SK-MEL-5 (cell line): Measurements from ENCODE around the gene ZNF507. TPM values are rescaled to one million over a fixed set of nuclear protein-coding genes. Genes with fewer than 3 reads are reported as not detected.
"Not testable (repeated sequence)": the region's sequence is repeated elsewhere in the genome, so short reads cannot be mapped to it uniquely, and the experiment has no call there.

ENCODE experiments used
- DNase-seq: peaks from one replicate; pipeline ENCODE4 v3.0.0-alpha.2; 2016; ENCODE audit warnings: low read depth, low spot score
- in situ Hi-C: cut with HindIII; loops from 2 replicates; pipeline ENCODE4 v1.10.0; 2016; ENCODE audit warnings: low sequenced_read_pairs, high pct_unique_total_duplicates, low pct_unique_long_range_greater_than_20kb
- total RNA-seq: library from RNA; depleted of rRNA; stranded (reverse); fragments of >200 nt; shearing (Covaris generic); gene quantifications from 2 replicates; pipeline ENCODE4 v1.2.3, GENCODE V29; 2014

The ZNF507 gene
- total RNA-seq, 1 experiment from 2014 or later: 9.4 TPM

DNA sequence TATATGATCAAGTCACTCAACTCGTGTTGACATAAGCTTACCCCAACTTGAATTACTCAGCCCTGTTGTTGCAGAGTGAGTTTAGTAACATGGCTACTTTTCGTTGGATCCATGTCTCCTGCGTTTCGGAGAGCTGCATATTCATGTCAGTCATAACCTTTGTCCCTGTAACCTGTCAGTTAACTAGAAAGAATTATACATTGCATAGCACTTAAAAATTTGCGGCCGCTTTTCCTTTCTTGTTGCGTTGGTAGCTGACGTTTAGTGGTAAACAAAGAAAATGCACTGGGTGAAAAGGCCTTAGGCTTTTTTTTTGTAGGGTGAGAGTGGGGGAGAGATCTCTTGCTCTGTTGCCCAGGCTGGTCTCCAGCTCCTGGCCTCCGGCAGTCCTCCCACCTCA is 14.2 kb downstream of the ZNF507 start:
- in situ Hi-C loops: no loop called here
- DNase-seq: no peak

DNA sequence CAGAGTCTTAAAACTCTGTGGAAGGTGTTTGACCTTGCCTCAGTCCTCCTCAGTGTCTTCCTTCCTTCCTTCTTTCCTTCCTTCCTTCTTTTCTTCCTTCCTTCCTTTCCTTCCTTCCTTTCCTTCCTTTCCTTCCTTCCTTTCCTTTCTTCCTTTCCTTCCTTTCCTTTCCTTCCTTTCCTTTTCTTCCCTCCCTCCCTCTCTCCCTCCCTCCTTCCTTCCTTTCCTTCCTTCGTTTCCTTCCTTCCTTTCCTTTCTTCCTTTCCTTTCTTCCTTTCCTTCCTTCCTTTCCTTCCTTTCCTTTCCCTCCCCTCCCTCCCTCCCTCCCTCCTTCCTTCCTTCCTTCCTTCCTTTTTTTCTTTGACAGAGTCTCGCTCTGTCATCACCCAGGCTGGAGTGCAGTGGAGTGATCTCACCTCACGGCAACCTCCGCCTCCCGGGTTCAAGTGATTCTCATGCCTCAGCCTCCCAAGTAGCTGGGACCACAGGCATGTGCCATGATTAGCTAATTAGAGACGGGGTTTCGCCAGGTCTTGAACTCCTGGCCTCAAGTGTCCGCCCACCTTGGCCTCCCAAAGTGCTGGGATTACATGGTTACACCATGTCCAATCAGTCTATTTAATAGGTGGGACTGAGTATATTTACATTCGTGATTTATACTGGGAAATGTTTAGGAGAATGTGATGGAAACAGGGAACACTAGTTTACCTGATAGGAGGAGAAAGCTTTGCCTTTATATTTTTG is 16.3 kb downstream of the ZNF507 start:
- in situ Hi-C loops: no loop called here
- no peak for DNase-seq

DNA sequence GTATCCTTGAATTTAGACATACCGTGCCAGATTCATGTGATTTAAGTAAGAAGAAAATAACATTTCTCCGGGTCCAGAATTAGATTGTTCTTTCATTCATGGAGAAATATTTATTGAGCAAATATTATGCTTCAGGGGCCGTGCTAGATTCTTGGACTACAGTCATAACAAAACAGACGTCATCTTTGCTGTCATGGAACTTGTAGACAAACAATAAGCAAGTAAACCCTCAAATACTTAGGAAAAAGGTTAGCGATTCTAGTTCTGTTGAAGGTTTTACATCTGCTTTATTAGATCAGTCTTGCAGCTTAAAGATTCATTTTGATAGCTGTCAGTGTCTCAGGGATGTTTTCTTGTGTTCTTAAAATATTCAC is 16.9 kb downstream of the ZNF507 start:
- in situ Hi-C loops: no loop called here
- DNase-seq: no peak

DNA sequence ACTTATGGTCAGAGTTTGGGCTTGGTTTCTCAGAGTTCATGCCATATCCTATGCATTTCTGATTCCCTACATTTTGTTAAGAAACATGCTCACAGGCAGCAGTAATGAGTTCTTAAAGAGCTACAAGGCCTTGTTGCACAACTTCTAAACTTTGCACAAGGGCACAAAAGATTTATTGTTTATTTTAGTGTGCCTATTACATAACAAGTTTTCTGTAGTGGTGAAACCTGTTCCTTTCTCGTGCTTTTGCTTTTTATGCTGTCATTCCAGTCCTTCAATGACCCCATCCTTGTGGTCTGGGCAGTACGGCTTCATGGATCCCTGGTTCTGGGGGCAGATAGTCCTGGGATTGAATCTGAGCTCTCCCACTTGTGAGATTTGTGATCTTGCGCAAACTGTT is 17.8 kb downstream of the ZNF507 start:
- peak; percentile 54 for DNase-seq
- in situ Hi-C loops: no loop called here

DNA sequence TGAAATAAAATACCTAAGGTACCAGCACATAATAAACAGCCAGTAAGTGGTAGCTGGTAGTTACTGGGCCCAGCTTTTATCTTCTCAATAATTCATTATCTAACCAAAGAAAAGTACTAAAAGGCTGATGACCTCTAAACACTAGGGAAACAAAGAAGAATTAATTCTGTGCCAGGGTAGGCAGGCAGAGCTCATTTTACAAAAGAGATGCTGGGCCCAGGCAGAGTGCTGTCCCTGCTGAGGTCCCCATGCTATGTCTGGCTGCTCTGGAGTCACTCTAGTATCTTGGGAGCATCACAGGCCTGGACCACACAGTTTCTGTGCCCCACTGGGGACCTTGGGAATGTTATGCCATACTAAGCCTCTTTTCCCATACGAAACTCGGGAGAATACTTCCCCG is 18.2 kb downstream of the ZNF507 start:
- no peak for DNase-seq

DNA sequence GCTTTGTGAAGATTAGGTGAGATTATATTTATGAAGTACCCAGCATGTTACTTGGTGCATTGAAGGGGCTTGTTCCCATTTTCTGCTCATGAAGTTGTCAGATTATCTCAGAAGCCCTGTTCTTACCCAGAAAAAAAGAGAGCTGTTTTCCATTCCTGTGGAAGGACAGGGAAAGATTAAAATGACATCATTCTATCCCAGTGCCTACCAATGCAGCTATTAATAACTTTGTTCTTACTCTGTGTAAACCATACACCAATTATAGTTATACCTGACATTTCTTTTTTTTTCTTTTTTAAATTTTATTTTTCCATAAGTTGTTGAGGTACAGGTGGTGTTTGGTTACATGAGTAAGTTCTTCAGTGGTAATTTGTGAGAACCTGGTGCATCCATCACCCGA is 18.6 kb downstream of the ZNF507 start:
- in situ Hi-C loops: no loop called here

More for the DNA sequence above, 18.2 kb downstream of the ZNF507 start:
- in situ Hi-C loops: no loop called here

DNA sequence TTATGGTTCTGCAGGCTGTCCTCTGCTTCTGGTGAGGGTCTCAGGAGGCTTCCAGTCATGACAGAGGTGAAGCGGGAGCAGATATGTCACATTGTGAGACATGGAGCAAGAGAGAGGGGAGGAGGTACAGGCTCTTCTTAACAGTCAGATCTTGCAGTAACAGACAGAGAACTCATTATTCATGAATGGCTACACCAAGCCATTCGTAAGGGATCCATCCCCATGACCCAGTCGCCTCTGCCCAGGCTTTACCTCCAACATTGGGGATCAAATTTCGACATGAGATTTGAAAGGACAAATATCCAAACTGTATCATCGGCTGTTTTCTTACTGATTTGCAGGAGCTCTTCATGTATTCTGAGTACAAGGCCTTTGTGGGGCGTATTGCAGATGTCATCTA is 21.7 kb downstream of the ZNF507 start:
- in situ Hi-C loops: no loop called here
- no peak for DNase-seq

More for the DNA sequence above, 18.6 kb downstream of the ZNF507 start:
- no peak for DNase-seq

DNA sequence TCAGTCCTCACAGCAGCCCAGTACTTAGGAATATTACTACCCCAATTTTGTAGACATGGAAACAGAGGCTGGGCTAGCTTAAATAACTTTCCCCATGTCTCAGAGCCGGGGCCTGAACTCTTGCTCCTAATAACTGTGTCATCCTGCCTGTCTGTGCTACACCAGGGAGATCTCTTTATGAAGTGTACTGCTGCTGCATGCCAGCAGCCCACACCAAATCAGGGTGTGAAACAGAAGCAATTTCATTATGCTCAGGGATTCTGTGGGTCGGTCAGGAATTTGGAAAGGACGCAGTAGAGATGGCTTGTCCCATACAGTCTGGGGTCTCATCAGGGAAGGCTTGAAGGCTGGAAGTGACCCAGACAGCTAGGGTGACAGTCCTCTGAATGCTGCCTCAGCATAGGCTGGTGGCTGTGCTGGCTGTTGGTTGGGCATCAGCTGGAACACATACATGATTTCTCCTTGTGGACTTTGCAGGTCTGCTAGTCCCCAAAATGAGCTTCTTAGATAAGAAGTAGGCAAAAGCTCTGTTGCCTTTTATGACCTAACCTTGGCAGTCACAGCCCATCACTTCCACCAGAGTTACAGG is 22.6 kb downstream of the ZNF507 start:
- in situ Hi-C loops: no loop called here

DNA sequence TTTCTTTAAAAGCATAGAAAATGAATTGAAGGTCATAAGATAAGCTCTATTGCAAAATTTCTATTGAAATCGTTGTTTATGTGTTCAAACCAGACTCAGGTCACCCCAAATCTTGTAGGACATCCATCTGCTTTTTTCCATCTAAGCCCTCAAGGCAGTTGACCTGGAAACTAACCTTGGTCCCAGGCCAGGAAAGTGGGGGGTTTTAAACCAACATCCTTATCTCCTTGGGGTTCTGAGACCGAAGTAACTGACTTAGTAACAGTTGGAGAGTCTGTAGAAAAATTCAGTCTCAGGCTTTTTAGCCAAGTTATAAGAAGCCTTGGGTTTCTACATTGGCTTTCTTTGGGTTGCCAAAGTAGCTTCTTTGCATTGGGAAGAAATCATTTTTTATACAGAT is 23.4 kb downstream of the ZNF507 start:
- in situ Hi-C loops: no loop called here
- DNase-seq: no peak

More for the DNA sequence above, 22.6 kb downstream of the ZNF507 start:
- DNase-seq: no peak

DNA sequence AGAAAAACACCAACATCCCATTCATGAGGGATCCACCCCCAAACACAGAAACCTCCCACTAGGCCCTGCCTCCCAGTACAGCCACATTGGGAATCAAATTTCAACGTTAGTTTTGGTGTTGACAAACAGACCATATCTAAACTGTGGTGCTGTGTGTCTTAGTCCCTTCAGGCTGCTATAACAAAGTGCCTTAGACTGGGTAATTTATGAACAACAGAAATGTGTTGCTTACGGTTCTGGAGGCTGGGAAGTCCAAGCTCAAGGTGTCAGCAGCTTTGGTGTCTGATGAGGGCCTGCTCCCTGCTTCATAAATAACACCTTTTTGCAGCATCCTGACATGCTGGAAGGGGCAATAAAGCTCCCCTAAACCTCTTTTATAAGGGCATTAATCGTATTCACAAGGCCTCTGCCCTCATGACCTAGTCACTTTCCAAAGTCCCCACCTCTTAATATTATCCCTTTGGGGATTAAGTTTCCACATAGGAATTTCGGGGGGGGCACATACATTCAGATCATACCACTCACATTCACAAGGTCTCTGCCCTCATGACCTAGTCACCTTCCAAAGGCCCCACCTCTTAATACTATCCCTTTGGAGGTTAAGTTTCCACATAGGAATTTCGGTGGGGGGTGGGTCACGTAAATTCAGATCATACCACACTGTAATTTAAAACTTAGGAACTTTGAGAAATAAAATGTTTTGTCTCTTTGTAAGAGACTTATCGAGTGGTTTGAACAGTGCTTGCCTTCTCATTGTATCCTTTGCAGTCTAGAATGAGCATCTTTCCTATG is 27.5 kb downstream of the ZNF507 start:
- in situ Hi-C loops: no loop called here
- no peak for DNase-seq

DNA sequence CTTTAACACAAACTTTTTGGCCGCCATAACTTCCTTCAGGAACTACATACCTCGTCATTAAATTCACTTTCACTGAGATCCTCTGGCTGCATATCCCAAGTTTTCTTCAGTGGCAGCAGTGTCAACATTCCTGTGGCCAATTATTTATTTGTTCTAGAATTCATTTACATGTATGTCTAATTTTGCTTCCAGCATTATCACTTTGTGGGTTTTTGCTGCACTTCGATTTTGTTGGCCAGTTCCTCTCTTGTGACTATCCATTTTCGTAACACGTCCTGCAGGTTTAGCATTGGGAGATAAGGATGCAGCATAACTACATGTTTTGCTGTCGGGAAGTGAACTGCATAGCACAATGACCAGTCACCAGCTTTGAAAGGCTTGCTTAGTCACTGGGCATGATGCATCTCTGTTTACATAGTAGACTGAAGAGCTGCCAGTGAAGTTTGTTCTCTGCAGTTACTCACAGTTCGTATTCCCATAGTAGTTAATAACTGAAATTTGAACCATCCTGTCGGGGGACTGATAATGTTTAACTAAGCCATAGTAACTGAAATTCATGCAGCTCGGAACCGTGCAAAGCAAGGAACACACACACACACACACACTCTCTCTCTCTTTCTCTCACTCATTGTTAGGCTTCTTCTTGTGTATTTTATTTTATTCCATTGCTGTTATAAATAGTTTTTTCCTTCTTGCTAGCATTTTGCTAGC is 28.3 kb downstream of the ZNF507 start:
- in situ Hi-C loops: no loop called here
- peak; percentile 61 for DNase-seq

DNA sequence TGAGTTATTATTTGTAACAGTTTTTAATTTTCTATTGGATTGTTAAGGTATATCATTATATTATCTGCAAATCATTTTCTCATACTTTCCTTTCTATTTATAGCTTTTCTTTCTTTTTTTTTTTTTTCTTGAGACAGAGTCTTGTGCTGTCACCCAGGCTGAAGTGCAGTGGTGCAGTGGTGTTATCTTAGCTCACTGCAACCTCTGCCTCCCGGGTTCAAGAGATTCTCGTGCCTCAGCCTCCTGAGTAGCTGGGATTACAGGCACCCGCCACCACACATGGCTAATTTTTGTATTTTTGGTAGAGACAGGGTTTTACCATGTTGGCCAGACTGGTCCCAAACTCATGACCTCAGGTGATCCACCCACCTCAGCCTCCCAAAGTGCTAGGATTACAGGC is 29.0 kb downstream of the ZNF507 start:
- in situ Hi-C loops, DNase-seq: not testable (repeated sequence)

DNA sequence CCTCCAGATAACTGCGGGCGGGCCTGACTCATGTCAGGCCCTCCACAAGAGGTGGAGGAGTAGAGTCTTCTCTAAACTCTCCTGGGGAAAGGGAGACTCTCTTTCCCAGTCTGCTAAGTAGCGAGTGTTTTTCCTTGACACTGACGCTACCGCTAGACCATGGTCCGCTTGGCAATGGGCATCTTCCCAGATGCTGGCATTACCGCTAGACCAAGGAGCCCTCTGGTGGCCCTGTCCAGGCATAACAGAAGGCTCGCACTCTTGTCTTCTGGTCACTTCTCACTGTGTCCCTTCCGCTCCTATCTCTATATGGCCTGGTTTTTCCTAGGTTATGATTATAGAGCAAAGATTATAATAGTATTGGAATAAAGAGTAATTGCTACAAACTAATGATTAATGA is 31.7 kb downstream of the ZNF507 start:
- DNase-seq: peak; percentile 46
- in situ Hi-C loops: not testable (repeated sequence)

DNA sequence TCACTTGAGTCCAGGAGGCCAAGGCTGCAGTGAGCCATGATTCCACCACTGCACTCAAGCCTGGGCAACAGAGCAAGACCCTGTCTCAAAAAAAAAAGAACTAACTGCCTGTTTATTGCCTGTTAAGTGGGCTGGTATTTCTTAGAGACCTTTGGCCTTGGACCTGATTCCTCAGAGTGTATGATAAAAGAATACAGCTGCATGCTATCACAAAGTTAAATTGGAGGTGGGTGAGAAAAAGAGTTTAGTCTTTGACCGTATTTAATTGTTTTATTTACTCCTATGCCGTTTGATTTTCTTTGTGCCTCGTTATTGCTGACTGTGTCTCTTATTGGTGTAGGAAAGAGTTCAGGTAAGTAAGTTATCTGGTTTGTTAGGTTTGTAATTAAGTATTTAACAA is 34.9 kb downstream of the ZNF507 start:
- in situ Hi-C loops: no loop called here
- DNase-seq: no peak

DNA sequence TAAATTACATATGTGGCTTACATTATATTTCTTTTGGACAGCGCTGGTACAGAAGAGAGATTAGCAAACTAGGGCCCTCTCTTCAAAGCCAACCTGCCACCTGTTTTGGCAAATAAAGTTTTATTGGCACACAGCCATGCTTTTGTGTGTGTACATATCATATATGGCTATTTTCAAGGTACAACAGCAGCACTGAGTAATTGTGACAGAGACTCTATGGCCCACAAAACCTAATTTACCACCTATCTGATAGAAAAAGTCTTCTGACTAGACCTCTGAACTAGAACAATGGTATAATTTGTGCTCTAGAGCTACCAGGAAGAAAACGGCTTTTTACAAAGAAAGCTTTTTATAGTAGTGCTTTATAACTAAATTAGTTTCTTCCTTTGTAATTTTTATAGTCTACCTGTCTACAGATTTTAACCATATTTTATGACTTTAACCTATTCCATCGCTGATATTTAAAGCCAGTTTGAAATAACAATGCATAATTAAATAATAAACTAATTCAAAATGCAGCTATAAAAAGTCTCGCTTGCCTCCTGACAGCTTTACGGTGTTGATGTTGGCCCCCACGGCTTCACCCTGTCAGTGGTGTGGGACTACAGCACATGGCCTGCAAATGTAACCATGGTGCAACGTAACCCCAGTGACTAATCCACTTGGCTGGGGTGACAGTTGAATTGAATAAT is 42.4 kb downstream of the ZNF507 start:
- in situ Hi-C loops: no loop called here
- DNase-seq: no peak

DNA sequence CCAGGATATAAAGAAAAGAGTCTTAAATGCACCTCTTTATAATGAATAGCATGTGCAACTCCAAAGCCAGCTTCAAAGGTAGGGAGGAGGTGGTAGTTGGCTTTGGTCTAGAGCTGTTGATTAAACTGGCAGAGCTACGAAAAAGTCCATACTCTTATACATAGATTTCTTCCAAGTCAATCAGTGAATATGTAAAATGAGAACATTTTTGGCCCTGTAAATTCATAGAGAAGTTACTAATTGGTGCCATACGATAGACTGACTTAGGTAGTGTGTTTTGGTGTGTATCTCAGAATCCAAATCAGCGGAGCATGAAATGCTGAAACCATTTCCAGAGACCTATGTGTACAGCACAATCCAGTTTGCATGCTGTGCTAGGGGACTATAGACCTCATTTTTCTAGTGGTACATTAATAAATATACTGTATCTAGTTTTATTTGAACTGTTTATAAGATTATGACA is 43.0 kb downstream of the ZNF507 start:
- in situ Hi-C loops: no loop called here
- DNase-seq: no peak

DNA sequence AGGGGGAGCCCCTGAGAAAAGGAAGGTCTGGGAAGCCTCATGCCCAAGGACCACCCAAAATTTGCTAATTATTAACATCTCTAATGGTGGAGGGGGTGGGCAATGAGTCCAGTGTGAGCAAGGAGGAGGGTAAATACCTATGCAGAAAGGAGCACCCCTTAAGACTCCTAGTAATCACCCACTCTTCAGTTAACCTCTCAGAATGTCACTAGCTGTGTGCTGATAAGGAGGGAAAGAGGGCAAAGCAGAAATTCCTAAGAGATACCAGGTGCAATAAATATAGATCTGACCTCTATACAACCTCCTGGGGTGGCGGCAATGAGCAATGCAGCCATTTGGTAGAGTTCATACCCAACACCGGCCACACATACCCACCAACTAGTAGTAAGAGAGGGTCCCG is 47.5 kb downstream of the ZNF507 start:
- DNase-seq: no peak
- in situ Hi-C loops: no loop called here
